Astrocyte (in vitro differentiated cells and primary cell): ENCODE data around the gene RASSF3. TPM values are rescaled to one million over a fixed set of nuclear protein-coding genes. Genes with fewer than 3 reads are reported as not detected.
A peak's percentile ranks its signal among the peaks of the same experiment; 100 is the strongest.

Experiments used
- DNase-seq: peaks from one replicate; pipeline ENCODE4 v3.0.0-alpha.2; 2010; ENCODE audit warnings: low read depth
- FAIRE-seq: peaks from 2 replicates; lab custom pipeline; 2011; peaks lifted over from hg19 to GRCh38; lab: Jason Lieb, UNC
- H2AFZ ChIP-seq: 2 replicates; pipeline ENCODE4 v1.6.0; 2012; ENCODE audit warnings: low read depth, low read length, inconsistent platforms
- H3K27ac ChIP-seq: 2 replicates; pipeline ENCODE4 v1.5.1; 2011; ENCODE audit warnings: low read depth, low read length, inconsistent platforms
- H3K27me3 ChIP-seq: 2 replicates; pipeline ENCODE4 v1.6.0; 2011; ENCODE audit warnings: low read length, inconsistent platforms; ENCODE audit not compliant: insufficient read depth
- H3K36me3 ChIP-seq: 2 replicates; pipeline ENCODE4 v1.5.1; 2011; ENCODE audit warnings: low read length, inconsistent platforms; ENCODE audit not compliant: insufficient read depth
- H3K4me1 ChIP-seq: 2 replicates; pipeline ENCODE4 v1.5.1; 2011; ENCODE audit warnings: low read length, inconsistent platforms; ENCODE audit not compliant: insufficient read depth
- H3K4me2 ChIP-seq: 2 replicates; pipeline ENCODE4 v1.6.0; 2012; ENCODE audit warnings: low read length, inconsistent platforms
- H3K4me3 ChIP-seq: 2 replicates; pipeline ENCODE4 v1.5.1; 2011; ENCODE audit warnings: low read depth, mild to moderate bottlenecking, low read length, inconsistent platforms; ENCODE audit not compliant: insufficient read depth
- H3K79me2 ChIP-seq: 2 replicates; pipeline ENCODE4 v1.6.0; 2012; ENCODE audit warnings: mild to moderate bottlenecking, low read length, inconsistent platforms; ENCODE audit not compliant: insufficient read depth
- H3K9ac ChIP-seq: 2 replicates; pipeline ENCODE4 v1.6.0; 2012; ENCODE audit warnings: mild to moderate bottlenecking, low read length, inconsistent platforms
- H3K9me3 ChIP-seq: 2 replicates; pipeline ENCODE4 v1.5.1; 2012; ENCODE audit warnings: low read depth, mild to moderate bottlenecking, low read length, inconsistent platforms; ENCODE audit not compliant: insufficient read depth
- H4K20me1 ChIP-seq: 2 replicates; pipeline ENCODE4 v1.6.0; 2012; ENCODE audit warnings: low read length, inconsistent platforms; ENCODE audit not compliant: insufficient read depth
- H3K27ac Mint-ChIP-seq: one replicate; pipeline ENCODE4 v1.8.0; 2021; ENCODE audit warnings: mild to moderate bottlenecking, mixed read lengths; ENCODE audit not compliant: unreplicated experiment
- H3K27me3 Mint-ChIP-seq: one replicate; pipeline ENCODE4 v1.8.0; 2021; ENCODE audit warnings: low read depth, mixed read lengths; ENCODE audit not compliant: unreplicated experiment
- H3K36me3 Mint-ChIP-seq: one replicate; pipeline ENCODE4 v1.8.0; 2021; ENCODE audit warnings: low read depth, mixed read lengths; ENCODE audit not compliant: unreplicated experiment
- H3K4me1 Mint-ChIP-seq: one replicate; pipeline ENCODE4 v1.8.0; 2021; ENCODE audit warnings: low read depth, mixed read lengths; ENCODE audit not compliant: unreplicated experiment
- H3K4me3 Mint-ChIP-seq: one replicate; pipeline ENCODE4 v1.8.0; 2021; ENCODE audit warnings: mild to moderate bottlenecking, moderate library complexity, mixed read lengths; ENCODE audit not compliant: unreplicated experiment
- H3K9me3 Mint-ChIP-seq: one replicate; pipeline ENCODE4 v1.8.0; 2021; ENCODE audit warnings: mild to moderate bottlenecking, mixed read lengths; ENCODE audit not compliant: unreplicated experiment
- CTCF ChIP-seq: IDR thresholded peaks from 2 replicates; pipeline ENCODE4 v1.5.1; 2011; ENCODE audit warnings: low read depth, mild to moderate bottlenecking, inconsistent platforms, low read length, moderate library complexity; ENCODE audit not compliant: insufficient read depth
- EZH2 ChIP-seq: IDR thresholded peaks from 2 replicates; pipeline ENCODE4 v1.6.1; 2012; ENCODE audit warnings: mild to moderate bottlenecking, low read length, inconsistent platforms; ENCODE audit not compliant: insufficient read depth
- total RNA-seq: library from RNA; stranded (reverse); gene quantifications from 2 replicates; pipeline ENCODE4 v1.2.1, GENCODE V29; 2021

The RASSF3 gene
- total RNA-seq, 1 donor from 2014 or later = 18.3 TPM

DNA sequence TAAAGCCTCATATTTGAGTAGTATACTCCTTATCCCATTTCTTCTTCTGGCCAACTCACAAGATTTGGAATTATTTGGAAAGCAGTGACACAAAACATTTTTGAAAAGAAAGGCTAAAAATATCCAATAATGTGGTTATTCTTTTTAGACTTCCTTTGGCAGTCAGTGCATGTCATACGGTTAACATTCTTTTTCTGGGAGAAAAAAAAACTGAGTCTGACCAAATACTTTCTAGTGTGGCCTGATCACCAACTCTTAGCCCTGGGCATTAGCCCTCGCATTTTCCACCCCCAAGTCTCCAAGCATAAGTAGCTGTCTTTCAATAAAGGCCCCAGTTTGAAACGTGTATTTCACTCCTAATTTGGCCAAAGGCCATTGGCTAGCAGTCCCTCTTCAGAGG is 5.9 kb downstream of the RASSF3 start:
- Histone ChIP-seq H3K27ac (peak overlapping the region; percentile 6), H3K9me3 (no peaks in the 10 kb centered on the region), H3K4me2 (peak overlapping the region; percentile 6), H2AFZ (no peak overlapping the region), H3K4me1 (peaks cover 10% of the 10 kb centered on the region), H3K9ac (no peak overlapping the region), H3K27me3 (no peaks in the 10 kb centered on the region), H4K20me1 (peaks cover 22% of the 10 kb centered on the region), H3K36me3 (no peaks in the 10 kb centered on the region), H3K79me2 (peaks cover 90% of the 10 kb centered on the region), H3K4me3 (no peak overlapping the region)
- Mint-ChIP-seq H3K27ac (no peak overlapping the region), H3K36me3 (no peaks in the 10 kb centered on the region), H3K9me3 (no peaks in the 10 kb centered on the region), H3K4me3 (no peak overlapping the region), H3K4me1 (peaks cover 12% of the 10 kb centered on the region), H3K27me3 (no peaks in the 10 kb centered on the region)
- FAIRE-seq (no peak), DNase-seq (peak; percentile 57)
- TF ChIP-seq EZH2 = no peak
- no peak for TF ChIP-seq CTCF

- Histone ChIP-seq H3K9me3 (no peaks in the 10 kb centered on the region), H2AFZ (no peak overlapping the region), H3K9ac (no peak overlapping the region), H3K79me2 (peaks cover 91% of the 10 kb centered on the region), H3K36me3 (no peaks in the 10 kb centered on the region), H3K4me1 (peaks cover 6% of the 10 kb centered on the region), H4K20me1 (peaks cover 4% of the 10 kb centered on the region), H3K4me2 (no peak overlapping the region), H3K27ac (no peak overlapping the region), H3K4me3 (no peak overlapping the region), H3K27me3 (no peaks in the 10 kb centered on the region)
- H3K36me3 Mint-ChIP-seq = no peaks in the 10 kb centered on the region
- TF ChIP-seq EZH2 (no peak), CTCF (no peak)
- peaks cover 9% of the 10 kb centered on the region for H3K4me1 Mint-ChIP-seq
- no peak overlapping the region for H3K4me3 Mint-ChIP-seq
- H3K27me3 Mint-ChIP-seq = no peaks in the 10 kb centered on the region
- H3K27ac Mint-ChIP-seq = no peak overlapping the region
- no peaks in the 10 kb centered on the region for H3K9me3 Mint-ChIP-seq
- FAIRE-seq (no peak), DNase-seq (peak; percentile 36)
Observed at GRCh38 chr12:64618953-64619590, 8.8 kb downstream of the RASSF3 start.

DNA sequence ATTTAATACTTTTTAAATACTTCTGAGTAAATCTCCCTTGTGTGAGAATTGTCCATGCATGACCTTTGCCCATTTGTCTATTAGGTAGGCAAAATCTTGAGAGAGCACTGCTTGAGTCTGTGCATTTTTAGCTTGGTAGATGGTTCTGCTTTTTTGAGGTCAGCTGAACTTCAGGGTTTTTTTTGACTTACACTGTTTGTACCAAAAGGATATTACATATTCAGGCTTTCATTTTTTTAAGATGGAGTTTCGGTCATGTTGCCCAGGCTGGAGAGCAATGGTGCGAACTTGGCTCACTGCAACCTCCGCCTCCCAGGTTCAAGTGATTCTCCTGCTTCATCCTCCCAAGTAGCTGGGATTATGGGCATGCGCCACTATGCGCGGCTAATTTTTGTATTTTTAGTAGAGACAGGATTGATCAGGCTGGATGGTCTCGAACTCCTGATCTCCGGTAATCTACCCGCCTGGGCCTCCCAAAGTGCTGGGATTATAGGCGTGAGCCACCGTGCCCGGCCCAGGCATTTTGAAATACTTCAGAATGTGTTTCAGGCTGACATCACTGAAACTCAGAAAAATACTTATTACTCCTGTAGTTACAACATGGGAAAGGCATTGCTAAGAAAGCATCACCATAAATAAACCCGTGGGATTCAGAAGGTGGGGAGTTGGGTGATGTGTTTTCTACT is 11.1 kb downstream of the RASSF3 start:
- no peak overlapping the region for H3K27ac Mint-ChIP-seq

More for the DNA sequence above, 11.1 kb downstream of the RASSF3 start:
- peaks cover 80% of the 10 kb centered on the region for H3K79me2 ChIP-seq
- no peak overlapping the region for H3K9ac ChIP-seq
- H3K27ac ChIP-seq = no peak overlapping the region
- Mint-ChIP-seq H3K27me3 (no peaks in the 10 kb centered on the region), H3K4me3 (no peak overlapping the region), H3K9me3 (no peaks in the 10 kb centered on the region), H3K4me1 (peaks cover 14% of the 10 kb centered on the region), H3K36me3 (no peaks in the 10 kb centered on the region)
- no peaks in the 10 kb centered on the region for H3K9me3 ChIP-seq
- FAIRE-seq (no peak), DNase-seq (peak; percentile 46)
- H3K36me3 ChIP-seq = no peaks in the 10 kb centered on the region
- no peak for TF ChIP-seq CTCF
- TF ChIP-seq EZH2 = no peak
- no peak overlapping the region for H2AFZ ChIP-seq
- H4K20me1 ChIP-seq = peaks cover 1% of the 10 kb centered on the region
- H3K4me1 ChIP-seq = peaks cover 14% of the 10 kb centered on the region
- H3K4me2 ChIP-seq = no peak overlapping the region
- H3K27me3 ChIP-seq = no peaks in the 10 kb centered on the region
- H3K4me3 ChIP-seq = no peak overlapping the region
